HEK293T (cell line): ENCODE results near the gene PRKCB.
"Not testable (repeated sequence)": the region's sequence is repeated elsewhere in the genome, so short reads cannot be mapped to it uniquely, and the experiment has no call there.

ENCODE experiments used
- CTCF ChIA-PET: fragments of 350-600 bp; formaldehyde crosslinking; extraction: SDS; loops from one replicate; lab custom pipeline; 2021; ENCODE audit warnings: antibody characterized with exemption, inconsistent platforms; lab: Yijun Ruan, JAX
- POLR2A ChIA-PET: fragments of 350-600 bp; formaldehyde crosslinking; extraction: SDS; loops from one replicate; lab custom pipeline; 2020; ENCODE audit warnings: antibody characterized with exemption, inconsistent platforms; lab: Yijun Ruan, JAX
- DNase-seq: peaks from one replicate; pipeline ENCODE4 v3.0.0; 2012; ENCODE audit warnings: mixed read lengths; ENCODE audit errors: extremely low spot score
- ARNT ChIP-seq: fragments of 450-650 bp; IDR thresholded peaks from 2 replicates; pipeline ENCODE4 v1.6.1; 2017; ENCODE audit warnings: mild to moderate bottlenecking
- BHLHE40 ChIP-seq: fragments of 450-650 bp; IDR thresholded peaks from 2 replicates; pipeline ENCODE4 v1.6.1; 2016; ENCODE audit warnings: mild to moderate bottlenecking, moderate library complexity, borderline replicate concordance
- CTBP1 ChIP-seq: fragments of 450-650 bp; IDR thresholded peaks from 2 replicates; pipeline ENCODE4 v1.6.1; 2016; ENCODE audit warnings: borderline replicate concordance
- ELF4 ChIP-seq: fragments of 450-650 bp; IDR thresholded peaks from 2 replicates; pipeline ENCODE4 v1.6.1; 2017; ENCODE audit warnings: antibody characterized with exemption
- FOXA1 ChIP-seq: fragments of 450-650 bp; IDR thresholded peaks from 2 replicates; pipeline ENCODE4 v1.6.1; 2016; ENCODE audit warnings: mild to moderate bottlenecking
- FOXK2 ChIP-seq: fragments of 450-650 bp; IDR thresholded peaks from 2 replicates; pipeline ENCODE4 v1.6.1; 2016; ENCODE audit warnings: mild to moderate bottlenecking
- FOXM1 ChIP-seq: fragments of 450-650 bp; IDR thresholded peaks from 2 replicates; pipeline ENCODE4 v1.6.1; 2017; ENCODE audit warnings: mild to moderate bottlenecking, borderline replicate concordance
- HDGF ChIP-seq: fragments of 450-650 bp; IDR thresholded peaks from 2 replicates; pipeline ENCODE4 v1.6.1; 2017; ENCODE audit warnings: antibody characterized with exemption, borderline replicate concordance
- L3MBTL2 ChIP-seq: fragments of 450-650 bp; conservative IDR thresholded peaks from 2 replicates; pipeline ENCODE4 v1.6.1; 2016; ENCODE audit warnings: mild to moderate bottlenecking
- LEF1 ChIP-seq: fragments of 450-650 bp; IDR thresholded peaks from 2 replicates; pipeline ENCODE4 v1.6.1; 2017; ENCODE audit warnings: mild to moderate bottlenecking, borderline replicate concordance
- NFRKB ChIP-seq: fragments of 450-650 bp; IDR thresholded peaks from 2 replicates; pipeline ENCODE4 v1.6.1; 2016; ENCODE audit warnings: mild to moderate bottlenecking, moderate library complexity
- PKNOX1 ChIP-seq: fragments of 450-650 bp; IDR thresholded peaks from 2 replicates; pipeline ENCODE4 v1.6.1; 2016
- SP1 ChIP-seq: fragments of 450-650 bp; IDR thresholded peaks from 2 replicates; pipeline ENCODE4 v1.6.1; 2017
- SUZ12 ChIP-seq: fragments of 450-650 bp; IDR thresholded peaks from 2 replicates; pipeline ENCODE4 v1.6.1; 2016; ENCODE audit warnings: mild to moderate bottlenecking
- TARDBP ChIP-seq: fragments of 450-650 bp; IDR thresholded peaks from 2 replicates; pipeline ENCODE4 v1.6.1; 2016
- ZNF384 ChIP-seq: fragments of 450-650 bp; IDR thresholded peaks from 2 replicates; pipeline ENCODE4 v1.6.1; 2016

Gene PRKCB

GRCh38 chr16:24218299-24218698, 382.5 kb downstream of the PRKCB start:
- no peak for DNase-seq
- no peak for TF ChIP-seq NFRKB
- no peak for TF ChIP-seq PKNOX1
- no peak for TF ChIP-seq SP1
- no peak for TF ChIP-seq L3MBTL2
- TF ChIP-seq FOXK2: no peak
- no peak for TF ChIP-seq ARNT
- no peak for TF ChIP-seq HDGF
- no peak for TF ChIP-seq FOXM1
- TF ChIP-seq TARDBP: no peak
- no peak for TF ChIP-seq LEF1
- ChIA-PET POLR2A (no interaction called here), CTCF (no interaction called here)

GRCh38 chr16:24221219-24221618, 385.4 kb downstream of the PRKCB start:
- CTCF ChIA-PET: no interaction called here

GRCh38 chr16:24228514-24228913, 392.7 kb downstream of the PRKCB start:
- ChIA-PET POLR2A (no interaction called here), CTCF (interaction anchor here (0.5 kb wide), 1 partner anchor 305 kb away, joined by 3 read pairs; no protein-coding TSS in a partner anchor)
- TF ChIP-seq FOXM1 (no peak), FOXA1 (no peak), HDGF (no peak)
- DNase-seq: no peak

More at GRCh38 chr16:24221219-24221618, 385.4 kb downstream of the PRKCB start:
- TF ChIP-seq FOXA1 (no peak), LEF1 (no peak), SP1 (no peak), NFRKB (no peak), PKNOX1 (no peak), SUZ12 (no peak)
- no peak for DNase-seq
- POLR2A ChIA-PET: no interaction called here

GRCh38 chr16:24232936-24233335, 397.2 kb downstream of the PRKCB start:
- CTCF ChIA-PET: no interaction called here
- POLR2A ChIA-PET: no interaction called here
- no peak for DNase-seq
- TF ChIP-seq LEF1 (no peak), CTBP1 (no peak), FOXA1 (no peak), PKNOX1 (no peak), BHLHE40 (no peak), NFRKB (no peak), ARNT (no peak), HDGF (no peak), TARDBP (no peak), SP1 (no peak), ZNF384 (no peak), FOXM1 (no peak), L3MBTL2 (no peak), SUZ12 (no peak), ELF4 (no peak), FOXK2 (no peak)

GRCh38 chr16:24234737-24235136, 399.0 kb downstream of the PRKCB start:
- CTCF ChIA-PET: no interaction called here
- DNase-seq: no peak
- TF ChIP-seq SP1: no peak
- TF ChIP-seq FOXK2: no peak
- TF ChIP-seq FOXM1: no peak
- no peak for TF ChIP-seq ELF4
- TF ChIP-seq BHLHE40: no peak
- no peak for TF ChIP-seq CTBP1
- TF ChIP-seq PKNOX1: no peak
- TF ChIP-seq ARNT: no peak
- no peak for TF ChIP-seq HDGF
- TF ChIP-seq TARDBP: no peak
- TF ChIP-seq FOXA1: no peak
- TF ChIP-seq L3MBTL2: no peak
- TF ChIP-seq LEF1: no peak
- no peak for TF ChIP-seq SUZ12
- TF ChIP-seq NFRKB: no peak
- TF ChIP-seq ZNF384: no peak
- POLR2A ChIA-PET: no interaction called here

- DNase-seq: no peak
- CTCF ChIA-PET: interaction anchor here (0.5 to 1.5 kb wide), 2 partner anchors 17 to 195 kb away, joined by 4 to 6 read pairs; no protein-coding TSS in a partner anchor
- POLR2A ChIA-PET: no interaction called here
- TF ChIP-seq ELF4 (no peak), HDGF (no peak), SP1 (no peak), PKNOX1 (no peak), FOXM1 (no peak), LEF1 (no peak), TARDBP (no peak), BHLHE40 (no peak), ZNF384 (no peak), NFRKB (no peak), ARNT (no peak)
Observed at GRCh38 chr16:24235806-24236205, 400.0 kb downstream of the PRKCB start.

- DNase-seq, POLR2A ChIA-PET, CTCF ChIA-PET: not testable (repeated sequence)
Observed at GRCh38 chr16:24238846-24239245, 403.1 kb downstream of the PRKCB start.
